ENCODE data around the gene RAB13. TPM values are rescaled to one million over a fixed set of nuclear protein-coding genes. Genes with fewer than 3 reads are reported as not detected.

RAB13 gene
- total and polyA plus RNA-seq, 2 of the 8 experiments (the other 6 are each of a cell fraction or from before 2014, with no cell fraction given): 70.5 to 157 TPM

- TF ChIP-seq NANOG (IDR thresholded peaks at IDR 0.05; ENCODE audit: insufficient read depth, low read depth, low read length, poor library complexity, severe bottlenecking) (no peak), SUZ12 (IDR thresholded peaks at IDR 0.05; ENCODE audit: low read length) (no peak), SP1 (IDR thresholded peaks at IDR 0.05; ENCODE audit: low read depth, low read length) (peak; percentile 98), TCF12 (IDR thresholded peaks at IDR 0.05; ENCODE audit: low read depth, low read length) (no peak), ZNF274 (IDR thresholded peaks at IDR 0.05; ENCODE audit: borderline replicate concordance, extremely low read depth, low read length) (no peak), USF2 (IDR thresholded peaks at IDR 0.05; ENCODE audit: low read length) (peak; percentile 90), MAFK (IDR thresholded peaks at IDR 0.05; ENCODE audit: low read depth, low read length) (0 out of 2 replicates have a peak, but pooled peaks have one; percentile 15), CREB1 (IDR thresholded peaks at IDR 0.05) (peak; percentile 46; the same call in 1 of the 2 replicates), CHD1 (IDR thresholded peaks at IDR 0.05; ENCODE audit: low read depth, low read length) (no peak), YY1 (IDR thresholded peaks at IDR 0.05; ENCODE audit: low read depth, low read length) (peak; percentile 83; the same call in 1 of the 2 replicates), NRF1 (IDR thresholded peaks at IDR 0.05; ENCODE audit: low read depth, low read length) (no peak), CEBPB (IDR thresholded peaks at IDR 0.05; ENCODE audit: low read depth, low read length) (no peak), PHF8 (conservative IDR thresholded peaks at IDR 0.05; ENCODE audit: low read depth, low read length) (peak; percentile 76)
These were observed 18.8 kb downstream of the RAB13 start, which contains the start of gene CREB3L4 (continued) for GRCh38 chr1:153967107-153967999.

Data from H1 (cell line).